Measurements from ENCODE around the gene RPS6KB2. TPM values are rescaled to one million over a fixed set of nuclear protein-coding genes. Genes with fewer than 3 reads are reported as not detected.

Gene RPS6KB2
- total RNA-seq, 1 donor, result 36.9 TPM

DNA sequence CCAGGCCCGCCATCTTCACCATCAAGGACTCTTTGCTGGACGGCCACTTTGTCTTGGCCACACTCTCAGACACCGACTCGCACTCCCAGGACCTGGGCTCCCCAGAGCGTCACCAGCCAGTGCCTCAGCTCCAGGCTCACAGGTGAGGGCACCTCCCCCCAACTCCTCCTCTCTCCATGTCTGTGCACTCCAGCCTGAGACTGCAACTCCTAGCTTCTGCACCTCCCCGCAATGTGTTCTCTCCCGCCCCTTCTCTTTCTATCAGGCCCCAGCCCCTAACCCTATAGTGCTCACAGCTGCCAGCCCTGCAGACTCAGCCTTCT is 32.1 kb upstream of the RPS6KB2 start:
- no peak for DNase-seq (ENCODE audit: insufficient read length, low spot score, missing footprints)
- peaks cover 17% of the 10 kb centered on the region for H3K4me1 ChIP-seq (ENCODE audit: insufficient read depth, low read length)
- no peak overlapping the region for H3K4me2 ChIP-seq (ENCODE audit: insufficient read depth, low read length)
- no peak overlapping the region for H3K4me3 ChIP-seq (ENCODE audit: insufficient read depth, low read length)
- H2AFZ ChIP-seq (ENCODE audit: low read length), result no peak overlapping the region
- peaks cover 38% of the 10 kb centered on the region for H3K36me3 ChIP-seq (ENCODE audit: insufficient read depth, low read length)
- H3K79me2 ChIP-seq (ENCODE audit: insufficient read depth, low read length), result peaks cover 46% of the 10 kb centered on the region
- no peaks in the 10 kb centered on the region for H3K27me3 ChIP-seq (ENCODE audit: insufficient read depth, low read length)
- H3K27ac ChIP-seq (ENCODE audit: low read depth, low read length), result no peak overlapping the region
- no peaks in the 10 kb centered on the region for H3K9me3 ChIP-seq (ENCODE audit: low read depth, low read length)
- TF ChIP-seq, protein P1, sequence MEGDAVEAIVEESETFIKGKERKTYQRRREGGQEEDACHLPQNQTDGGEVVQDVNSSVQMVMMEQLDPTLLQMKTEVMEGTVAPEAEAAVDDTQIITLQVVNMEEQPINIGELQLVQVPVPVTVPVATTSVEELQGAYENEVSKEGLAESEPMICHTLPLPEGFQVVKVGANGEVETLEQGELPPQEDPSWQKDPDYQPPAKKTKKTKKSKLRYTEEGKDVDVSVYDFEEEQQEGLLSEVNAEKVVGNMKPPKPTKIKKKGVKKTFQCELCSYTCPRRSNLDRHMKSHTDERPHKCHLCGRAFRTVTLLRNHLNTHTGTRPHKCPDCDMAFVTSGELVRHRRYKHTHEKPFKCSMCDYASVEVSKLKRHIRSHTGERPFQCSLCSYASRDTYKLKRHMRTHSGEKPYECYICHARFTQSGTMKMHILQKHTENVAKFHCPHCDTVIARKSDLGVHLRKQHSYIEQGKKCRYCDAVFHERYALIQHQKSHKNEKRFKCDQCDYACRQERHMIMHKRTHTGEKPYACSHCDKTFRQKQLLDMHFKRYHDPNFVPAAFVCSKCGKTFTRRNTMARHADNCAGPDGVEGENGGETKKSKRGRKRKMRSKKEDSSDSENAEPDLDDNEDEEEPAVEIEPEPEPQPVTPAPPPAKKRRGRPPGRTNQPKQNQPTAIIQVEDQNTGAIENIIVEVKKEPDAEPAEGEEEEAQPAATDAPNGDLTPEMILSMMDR (IDR thresholded peaks at IDR 0.05; ENCODE audit: extremely low read depth, low read depth, low read length), result no peak
- peaks cover 27% of the 10 kb centered on the region for H4K20me1 ChIP-seq (ENCODE audit: insufficient read depth, low read length)

DNA sequence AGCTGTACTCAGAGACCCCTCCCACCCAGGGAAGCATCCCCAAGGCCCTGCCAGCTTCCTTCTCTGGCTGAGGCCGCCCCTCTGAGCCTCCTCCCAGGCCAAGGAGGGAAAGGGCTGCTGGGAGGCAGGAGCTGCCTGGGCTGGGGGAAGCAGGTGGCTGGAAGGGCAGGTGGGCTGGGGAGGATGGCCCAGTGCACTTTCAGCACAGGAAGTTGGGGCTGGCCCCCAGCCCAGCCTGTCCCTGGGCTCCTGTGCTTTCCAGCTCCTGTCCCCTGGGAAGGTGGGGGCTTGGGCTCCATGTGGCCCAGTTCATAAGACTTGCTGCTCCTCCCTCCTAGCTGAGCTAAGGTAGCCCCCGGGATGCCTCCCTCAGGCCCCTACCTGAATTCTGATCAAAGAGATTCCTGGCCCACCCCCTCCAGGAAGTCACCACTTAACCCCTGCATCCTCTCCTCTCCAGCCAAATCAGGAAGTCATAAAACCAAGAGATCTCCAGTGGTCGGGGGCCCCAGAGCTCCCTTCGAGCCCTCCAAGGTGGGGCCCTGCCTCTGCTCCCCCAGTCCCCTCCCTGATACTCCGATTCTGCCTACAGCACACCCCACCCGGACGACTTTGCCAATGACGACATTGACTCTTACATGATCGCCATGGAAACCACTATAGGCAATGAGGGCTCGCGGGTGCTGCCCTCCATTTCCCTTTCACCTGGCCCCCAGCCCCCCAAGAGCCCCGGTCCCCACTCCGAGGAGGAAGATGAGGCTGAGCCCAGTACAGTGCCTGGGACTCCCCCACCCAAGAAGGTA is 31.5 kb upstream of the RPS6KB2 start:
- H3K27me3 ChIP-seq (ENCODE audit: insufficient read depth, low read length), result no peaks in the 10 kb centered on the region
- H3K9me3 ChIP-seq (ENCODE audit: low read depth, low read length), result no peaks in the 10 kb centered on the region
- H3K36me3 ChIP-seq (ENCODE audit: insufficient read depth, low read length), result peaks cover 38% of the 10 kb centered on the region
- H3K79me2 ChIP-seq (ENCODE audit: insufficient read depth, low read length), result peaks cover 44% of the 10 kb centered on the region
- peak; percentile 85 for DNase-seq (ENCODE audit: insufficient read length, low spot score, missing footprints)
- peaks cover 15% of the 10 kb centered on the region for H3K4me1 ChIP-seq (ENCODE audit: insufficient read depth, low read length)
- no peak overlapping the region for H2AFZ ChIP-seq (ENCODE audit: low read length)
- H3K27ac ChIP-seq (ENCODE audit: low read depth, low read length), result no peak overlapping the region
- H3K4me3 ChIP-seq (ENCODE audit: insufficient read depth, low read length), result no peak overlapping the region
- TF ChIP-seq, protein P1 (IDR thresholded peaks at IDR 0.05; ENCODE audit: extremely low read depth, low read depth, low read length), result no peak
- peaks cover 28% of the 10 kb centered on the region for H4K20me1 ChIP-seq (ENCODE audit: insufficient read depth, low read length)
- H3K4me2 ChIP-seq (ENCODE audit: insufficient read depth, low read length), result no peak overlapping the region

GRCh38 chr11:67397536-67397935 is 30.8 kb upstream of the RPS6KB2 start:
- peaks cover 28% of the 10 kb centered on the region for H4K20me1 ChIP-seq (ENCODE audit: insufficient read depth, low read length)
- H3K36me3 ChIP-seq (ENCODE audit: insufficient read depth, low read length), result peaks cover 38% of the 10 kb centered on the region
- TF ChIP-seq, protein P1 (IDR thresholded peaks at IDR 0.05; ENCODE audit: extremely low read depth, low read depth, low read length), result no peak

DNA sequence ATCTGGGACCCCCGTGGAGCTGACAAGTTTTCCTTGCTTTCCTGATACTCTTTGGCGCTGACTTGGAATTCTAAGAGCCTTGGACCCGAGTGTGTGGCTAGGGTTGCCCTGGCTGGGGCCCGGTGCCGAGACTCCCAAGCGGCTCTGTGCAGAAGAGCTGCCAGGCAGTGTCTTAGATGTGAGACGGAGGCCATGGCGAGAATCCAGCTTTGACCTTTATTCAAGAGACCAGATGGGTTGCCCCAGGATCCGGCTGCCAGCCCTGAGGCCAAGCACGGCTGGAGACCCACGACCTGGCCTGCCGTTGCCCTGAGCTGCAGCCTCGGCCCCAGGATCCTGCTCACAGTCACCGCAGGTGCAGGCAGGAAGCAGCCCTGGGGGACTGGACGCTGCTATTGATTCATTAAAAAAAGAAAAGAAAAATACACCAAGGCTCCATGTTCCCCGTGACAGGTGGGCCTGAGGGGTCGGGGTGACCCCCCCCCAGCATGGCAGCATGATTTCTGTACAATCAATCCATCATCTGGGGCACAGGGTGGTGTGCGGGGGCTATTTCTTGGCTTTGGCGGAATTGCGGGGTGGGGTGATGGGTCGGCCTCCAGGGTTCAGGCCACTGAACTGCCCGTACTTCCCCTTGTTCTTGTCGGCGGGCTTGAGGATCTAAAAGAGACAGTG is 30.2 kb upstream of the RPS6KB2 start:
- TF ChIP-seq, protein P1 (IDR thresholded peaks at IDR 0.05; ENCODE audit: extremely low read depth, low read depth, low read length), result no peak
- Histone ChIP-seq H4K20me1 (ENCODE audit: insufficient read depth, low read length) (peaks cover 28% of the 10 kb centered on the region), H2AFZ (ENCODE audit: low read length) (no peak overlapping the region), H3K27me3 (ENCODE audit: insufficient read depth, low read length) (no peaks in the 10 kb centered on the region), H3K27ac (ENCODE audit: low read depth, low read length) (no peak overlapping the region), H3K36me3 (ENCODE audit: insufficient read depth, low read length) (peaks cover 38% of the 10 kb centered on the region), H3K9me3 (ENCODE audit: low read depth, low read length) (no peaks in the 10 kb centered on the region), H3K4me3 (ENCODE audit: insufficient read depth, low read length) (no peak overlapping the region), H3K4me1 (ENCODE audit: insufficient read depth, low read length) (peaks cover 13% of the 10 kb centered on the region), H3K4me2 (ENCODE audit: insufficient read depth, low read length) (no peak overlapping the region), H3K79me2 (ENCODE audit: insufficient read depth, low read length) (peaks cover 34% of the 10 kb centered on the region)
- peak; percentile 76 for DNase-seq (ENCODE audit: insufficient read length, low spot score, missing footprints)

More at GRCh38 chr11:67397536-67397935, 30.8 kb upstream of the RPS6KB2 start:
- Histone ChIP-seq H2AFZ (ENCODE audit: low read length) (no peak overlapping the region), H3K4me2 (ENCODE audit: insufficient read depth, low read length) (no peak overlapping the region), H3K4me1 (ENCODE audit: insufficient read depth, low read length) (peaks cover 15% of the 10 kb centered on the region), H3K27ac (ENCODE audit: low read depth, low read length) (no peak overlapping the region), H3K27me3 (ENCODE audit: insufficient read depth, low read length) (no peaks in the 10 kb centered on the region), H3K4me3 (ENCODE audit: insufficient read depth, low read length) (no peak overlapping the region), H3K79me2 (ENCODE audit: insufficient read depth, low read length) (peaks cover 37% of the 10 kb centered on the region), H3K9me3 (ENCODE audit: low read depth, low read length) (no peaks in the 10 kb centered on the region)
- peak; percentile 74 for DNase-seq (ENCODE audit: insufficient read length, low spot score, missing footprints)

Measured in osteoblast (primary cell).